Activated T-cell treated with anti-CD3 and anti-CD28 coated beads for 4 hours (primary cell): ENCODE measurements around the gene FHIT.
"Not testable (repeated sequence)": the region's sequence is repeated elsewhere in the genome, so short reads cannot be mapped to it uniquely, and the experiment has no call there.

Experiments used
- DNase-seq: peaks from one replicate; pipeline ENCODE4 v3.0.0-alpha.2; 2020

Gene FHIT

DNA sequence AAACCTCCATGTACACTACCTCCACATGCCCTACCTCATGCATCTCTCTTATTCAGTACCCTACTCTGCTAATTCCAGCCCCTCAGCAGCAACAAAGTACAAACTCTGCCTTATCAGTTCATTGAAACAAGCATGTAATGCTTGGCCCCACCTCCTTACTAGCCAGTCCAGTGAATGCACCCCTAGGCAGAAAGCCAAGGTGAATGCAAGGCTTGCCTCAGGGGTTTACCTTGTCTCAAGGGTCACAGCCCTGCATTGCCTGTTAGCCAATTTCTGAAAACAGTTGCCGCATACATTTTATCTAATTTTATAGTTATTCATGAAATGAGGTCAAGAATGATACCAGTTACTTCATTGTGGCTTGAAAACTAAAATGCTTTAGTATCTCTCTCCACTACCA, 576.4 kb downstream of the FHIT start:
- DNase-seq: no peak

DNA sequence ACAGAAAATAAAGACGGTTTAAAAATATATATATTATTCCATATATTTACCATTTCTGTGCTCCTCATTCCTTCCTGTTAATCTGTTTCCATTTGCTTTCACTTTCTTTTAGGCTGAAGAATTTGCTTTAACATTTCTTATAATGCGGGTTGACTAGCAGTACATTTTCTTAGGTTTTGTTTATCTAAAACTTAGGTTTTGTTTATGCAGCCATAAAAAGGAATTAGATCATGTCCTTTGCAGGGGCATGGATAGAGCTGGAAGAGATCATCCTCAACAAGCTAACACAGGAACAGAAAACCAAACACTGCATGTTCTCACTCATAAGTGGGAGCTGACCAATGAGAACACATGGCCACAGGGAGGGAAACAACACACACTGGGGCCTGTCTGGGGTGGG, 578.1 kb downstream of the FHIT start:
- DNase-seq: no peak

DNA sequence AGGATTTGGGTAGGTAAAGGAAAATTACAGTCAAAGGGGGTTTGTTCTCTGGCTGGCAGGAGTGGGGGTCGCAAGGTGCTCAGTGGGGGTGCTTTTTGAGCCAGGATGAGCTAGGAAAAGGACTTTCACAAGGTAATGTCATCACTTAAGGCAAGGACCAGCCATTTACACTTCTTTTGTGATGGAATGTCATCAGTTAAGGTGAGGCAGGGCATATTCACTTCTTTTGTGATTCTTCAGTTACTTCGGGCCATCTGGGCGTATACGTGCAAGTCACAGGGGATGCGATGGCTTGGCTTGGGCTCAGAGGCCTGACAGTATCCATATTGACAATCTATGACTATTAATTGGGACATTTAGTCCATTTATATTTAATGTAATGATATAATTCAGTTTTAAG, 578.9 kb downstream of the FHIT start:
- not testable (repeated sequence) for DNase-seq

DNA sequence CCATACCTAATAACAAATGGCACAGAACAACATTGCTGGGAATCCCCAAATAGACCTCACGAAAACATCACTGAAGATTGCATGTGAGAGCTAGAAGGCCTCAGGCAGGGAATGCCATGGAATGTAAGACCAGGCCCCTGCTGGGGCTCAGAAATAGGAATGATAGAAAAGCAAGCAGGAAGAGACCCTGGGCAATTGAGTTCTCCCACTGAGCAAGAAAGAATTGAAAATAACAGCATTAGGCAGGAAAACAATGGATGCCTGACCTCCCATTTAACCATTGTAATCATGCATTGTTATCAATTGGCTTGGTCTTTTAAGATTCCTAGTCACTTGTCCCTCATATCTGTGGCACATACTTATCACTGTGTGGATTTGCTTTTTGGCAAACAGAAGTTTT, 581.6 kb downstream of the FHIT start:
- no peak for DNase-seq

GRCh38 chr3:60660026-60660425, 591.2 kb downstream of the FHIT start:
- no peak for DNase-seq

DNA sequence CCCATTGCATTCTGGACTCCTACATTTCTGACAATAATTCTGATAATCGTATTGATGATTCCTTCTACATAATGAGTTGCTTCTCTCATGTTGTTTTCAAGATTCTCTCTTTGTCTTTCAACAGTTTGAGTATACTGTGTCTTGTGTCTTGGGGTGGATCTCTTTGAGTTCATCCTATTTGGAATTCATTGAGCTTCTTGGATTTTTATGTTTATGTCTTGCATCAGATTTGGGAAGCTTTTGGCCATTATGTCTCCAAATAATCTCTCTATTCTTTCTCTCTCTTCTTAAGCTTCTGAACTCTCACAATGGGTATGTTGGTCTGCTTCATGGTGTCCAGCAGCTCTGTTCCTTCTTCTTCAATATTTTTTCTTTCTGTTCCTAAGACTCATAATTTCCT, 592.2 kb downstream of the FHIT start:
- DNase-seq: no peak

GRCh38 chr3:60657972-60658371, 593.3 kb downstream of the FHIT start:
- DNase-seq: no peak

- DNase-seq: no peak
Measured at GRCh38 chr3:60652829-60653228, 598.4 kb downstream of the FHIT start.

GRCh38 chr3:60651799-60652198, 599.5 kb downstream of the FHIT start:
- DNase-seq: no peak

DNA sequence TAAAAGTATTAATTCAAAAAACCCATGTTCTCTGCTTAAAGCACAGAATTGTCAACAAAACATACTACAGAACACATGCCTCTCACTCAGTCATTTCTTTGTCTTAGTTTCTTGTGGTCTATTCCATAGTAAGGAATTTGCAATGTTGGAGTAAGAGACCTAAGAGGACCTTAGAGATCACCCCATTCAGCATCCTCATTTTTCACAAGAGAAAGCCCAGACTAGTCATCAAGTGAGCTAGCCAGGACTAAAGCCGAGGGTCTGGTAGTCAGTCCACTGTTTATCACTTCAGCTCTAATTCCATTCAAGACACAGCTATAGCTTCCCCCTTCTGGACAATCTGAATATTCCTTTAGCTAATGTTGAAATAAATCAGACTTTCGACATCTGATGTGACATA, 601.1 kb downstream of the FHIT start:
- DNase-seq: no peak

DNA sequence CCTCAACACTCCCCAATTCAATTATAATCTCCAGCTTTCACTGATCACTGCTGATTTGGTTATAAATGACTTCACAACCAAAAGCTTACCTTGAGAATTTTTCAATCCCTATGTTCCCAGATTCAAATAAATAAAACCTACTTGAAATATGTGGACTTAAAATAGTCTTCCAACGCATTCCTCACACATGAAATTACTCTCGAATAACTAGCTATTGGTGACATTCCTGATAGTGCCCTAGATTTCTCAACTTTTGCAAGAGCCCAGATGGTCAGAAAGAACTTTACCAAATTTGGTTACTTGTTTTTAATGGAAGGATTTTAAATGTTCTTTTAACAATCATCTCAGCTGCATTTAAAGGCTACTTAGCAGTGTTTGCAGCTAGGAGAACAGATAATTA, 605.5 kb downstream of the FHIT start:
- DNase-seq: no peak

- DNase-seq: no peak
Measured at GRCh38 chr3:60643831-60644230, 607.4 kb downstream of the FHIT start.

- DNase-seq: no peak
Measured at GRCh38 chr3:60641354-60641753, 609.9 kb downstream of the FHIT start.

GRCh38 chr3:60636846-60637245, 614.4 kb downstream of the FHIT start:
- no peak for DNase-seq

- no peak for DNase-seq
Measured at GRCh38 chr3:60633644-60634043, 617.6 kb downstream of the FHIT start.

DNA sequence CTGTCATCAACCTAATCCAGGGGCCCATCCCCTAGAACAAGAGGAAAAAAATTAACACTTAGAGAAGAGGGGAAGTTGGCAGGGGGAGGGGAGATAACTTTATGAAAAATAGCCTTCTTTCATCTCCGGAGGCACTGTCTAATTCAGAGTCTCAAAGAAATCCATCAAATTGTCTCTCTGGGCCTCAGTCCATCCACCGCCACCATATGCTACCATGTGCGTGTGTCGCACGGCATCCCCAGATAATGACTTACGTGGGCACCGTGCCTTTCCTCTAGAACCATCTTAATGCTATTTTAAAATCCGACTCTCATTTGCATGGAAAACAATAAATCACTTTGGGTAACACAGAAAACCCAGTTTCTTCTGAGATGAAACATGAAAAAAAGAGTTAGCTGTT, 619.7 kb downstream of the FHIT start:
- DNase-seq: no peak

DNA sequence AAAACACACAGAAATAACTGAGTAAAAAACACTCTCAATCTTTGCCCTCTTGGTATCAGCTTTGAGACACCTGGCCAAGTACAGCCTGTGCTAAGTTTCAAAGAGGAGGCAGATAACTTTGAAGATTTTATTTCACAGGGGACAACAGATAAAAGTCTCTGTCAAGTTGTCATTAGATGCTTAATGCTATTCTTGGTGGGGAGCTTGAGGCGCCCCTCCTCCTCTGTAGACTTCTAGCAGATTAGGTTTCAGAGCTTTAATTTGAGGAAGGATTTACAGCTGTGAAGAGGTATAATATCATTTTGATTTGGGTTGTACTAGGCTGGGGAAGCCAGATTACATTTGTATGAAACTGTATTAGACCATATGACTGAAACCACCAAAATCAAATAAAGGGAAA, 620.3 kb downstream of the FHIT start:
- no peak for DNase-seq

GRCh38 chr3:60629816-60630215, 621.4 kb downstream of the FHIT start:
- DNase-seq: no peak

DNA sequence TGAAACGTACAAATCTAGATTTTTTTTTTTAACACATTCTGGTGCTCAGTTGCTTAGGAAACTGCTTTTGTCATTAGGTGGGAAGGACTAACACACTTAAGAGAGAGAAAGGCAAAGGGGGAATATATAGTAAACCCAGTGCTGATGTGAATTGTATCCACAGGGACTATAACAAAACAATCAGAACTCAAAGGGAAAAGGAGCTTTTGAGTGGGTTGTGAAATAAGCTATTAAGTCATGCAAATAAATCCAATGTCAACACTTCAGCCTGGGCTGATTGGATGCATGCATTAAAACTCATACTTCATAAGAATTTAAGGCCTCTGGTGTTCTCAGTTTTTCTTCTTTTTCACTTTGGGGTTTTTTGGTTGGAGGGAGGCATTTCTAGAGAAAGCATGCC, 628.9 kb downstream of the FHIT start:
- DNase-seq: no peak

GRCh38 chr3:60617188-60617587, 634.1 kb downstream of the FHIT start:
- DNase-seq: no peak

DNA sequence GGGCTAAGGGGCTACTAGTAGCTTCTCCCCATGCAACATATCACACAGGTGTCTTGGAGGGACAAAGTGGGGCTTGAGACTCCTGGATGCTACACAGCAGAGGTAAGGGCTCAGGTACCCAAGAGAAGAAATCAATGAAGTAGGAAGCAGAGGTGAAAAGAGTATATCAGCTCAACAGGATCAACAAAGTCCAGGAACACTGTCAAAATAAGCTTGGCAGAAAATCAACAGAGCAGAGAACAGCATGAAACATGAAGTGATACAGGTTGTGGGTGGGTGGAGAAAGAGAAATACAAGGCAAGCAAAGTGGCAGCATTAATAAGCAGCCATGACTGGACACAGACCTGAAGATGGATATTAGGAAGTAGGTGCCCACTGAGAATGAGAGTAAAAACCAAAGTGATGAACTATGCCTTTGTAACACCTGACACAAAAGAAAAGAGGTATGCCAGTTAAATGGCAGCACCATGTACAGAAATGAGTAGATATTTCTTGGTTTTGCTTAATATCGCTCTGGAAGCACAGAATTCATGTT, 637.4 kb downstream of the FHIT start:
- DNase-seq: no peak

- DNase-seq: no peak
Measured at GRCh38 chr3:60610441-60611112, 640.7 kb downstream of the FHIT start.

- DNase-seq: no peak
Measured at GRCh38 chr3:60609446-60609845, 641.8 kb downstream of the FHIT start.

GRCh38 chr3:60603860-60604259, 647.4 kb downstream of the FHIT start:
- DNase-seq: no peak

- no peak for DNase-seq
Measured at GRCh38 chr3:60600848-60601247, 650.4 kb downstream of the FHIT start.
